SH-SY5Y (cell line): ENCODE data around the gene CCDC88A.

Experiments used
- GATA2 ChIP-seq: IDR thresholded peaks from 2 replicates; pipeline ENCODE4 v1.6.1; 2011; ENCODE audit warnings: mild to moderate bottlenecking, low read depth, low read length
- GATA3 ChIP-seq: IDR thresholded peaks from 2 replicates; pipeline ENCODE4 v1.6.1; 2011; ENCODE audit warnings: low read depth, mild to moderate bottlenecking, low read length, moderate library complexity

DNA sequence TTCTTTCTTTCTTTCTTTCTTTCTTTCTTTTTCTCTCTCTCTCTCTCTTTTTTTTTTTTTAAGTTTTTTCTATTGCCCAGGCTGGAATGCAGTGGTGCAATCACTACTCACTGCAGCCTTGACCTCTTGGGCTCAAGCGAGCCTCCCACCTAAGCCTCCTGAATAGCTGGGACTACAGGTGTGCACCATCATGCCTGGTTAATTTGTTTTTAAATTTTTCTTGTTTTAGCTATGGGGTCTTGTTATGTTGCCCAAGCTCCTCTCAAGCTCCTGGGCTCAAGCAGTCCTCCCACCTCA, 19.4 kb upstream of the CCDC88A start:
- no peak for TF ChIP-seq GATA2
- no peak for TF ChIP-seq GATA3
